Muscle layer of duodenum (tissue), 2 donors: ENCODE measurements around the gene PCDHGC4.

Source experiments
- H3K27ac ChIP-seq: one replicate; pipeline ENCODE4 v1.7.0; 2013; ENCODE audit warnings: mild to moderate bottlenecking, low read length
- H3K27me3 ChIP-seq: one replicate; pipeline ENCODE4 v1.7.0; 2013; ENCODE audit warnings: low read depth, mild to moderate bottlenecking, control low read depth, low read length
- H3K36me3 ChIP-seq, 2 donors: one replicate each; pipeline ENCODE4 v1.7.0; 2013; ENCODE audit warnings: low read length in 2 of 2, control low read depth in 1 of 2, mild to moderate bottlenecking in 1 of 2; ENCODE audit not compliant: insufficient read depth in 2 of 2, control insufficient read depth in 1 of 2
- H3K4me1 ChIP-seq, 2 donors: one replicate each; pipeline ENCODE4 v1.7.0; 2013; ENCODE audit warnings: low read length in 2 of 2, mild to moderate bottlenecking in 2 of 2, control low read depth in 1 of 2, moderate library complexity in 1 of 2; ENCODE audit not compliant: insufficient read depth in 2 of 2, control insufficient read depth in 1 of 2
- H3K4me3 ChIP-seq, 2 donors: one replicate each; pipeline ENCODE4 v1.7.0; 2013; ENCODE audit warnings: low read length in 2 of 2, low read depth in 1 of 2, mild to moderate bottlenecking in 1 of 2
- H3K9me3 ChIP-seq, 2 donors: one replicate each; pipeline ENCODE4 v1.7.0; 2013; ENCODE audit warnings: low read length in 2 of 2, control low read depth in 1 of 2, mild to moderate bottlenecking in 1 of 2; ENCODE audit not compliant: control insufficient read depth in 1 of 2
- donor health status: healthy.

Gene PCDHGC4

GRCh38 chr5:141478321-141478945 is 6.4 kb upstream of the PCDHGC4 start:
- Histone ChIP-seq H3K36me3 (no peaks in the 10 kb centered on the region), H3K27me3 (no peaks in the 10 kb centered on the region), H3K4me3 (peak overlapping the region; percentile 66 to 94), H3K9me3 (no peaks in the 10 kb centered on the region), H3K27ac (no peak overlapping the region), H3K4me1 (peaks cover 5 to 44% of the 10 kb centered on the region in 2 donors)

GRCh38 chr5:141479776-141480175 is 5.1 kb upstream of the PCDHGC4 start:
- Histone ChIP-seq H3K27me3 (no peaks in the 10 kb centered on the region), H3K4me3 (peak overlapping the region; percentile 13 to 49), H3K4me1 (peaks cover 5 to 57% of the 10 kb centered on the region in 2 donors), H3K27ac (no peak overlapping the region), H3K9me3 (no peaks in the 10 kb centered on the region), H3K36me3 (no peaks in the 10 kb centered on the region)

GRCh38 chr5:141483902-141484301 is 928 bp upstream of the PCDHGC4 start:
- H3K27me3 ChIP-seq, result no peaks in the 10 kb centered on the region
- H3K4me3 ChIP-seq, result no peak overlapping the region
- H3K9me3 ChIP-seq, result no peaks in the 10 kb centered on the region
- H3K36me3 ChIP-seq, result no peaks in the 10 kb centered on the region
- H3K4me1 ChIP-seq, result peaks cover 7 to 47% of the 10 kb centered on the region in 2 donors
- H3K27ac ChIP-seq, result no peak overlapping the region

GRCh38 chr5:141484310-141484640 is 555 bp upstream of the PCDHGC4 start:
- Histone ChIP-seq H3K4me1 (peaks cover 7 to 49% of the 10 kb centered on the region in 2 donors), H3K4me3 (peak overlapping the region; percentile 46 to 48), H3K27ac (no peak overlapping the region), H3K9me3 (no peaks in the 10 kb centered on the region), H3K36me3 (no peaks in the 10 kb centered on the region), H3K27me3 (no peaks in the 10 kb centered on the region)

GRCh38 chr5:141485321-141486055 is 658 bp downstream of the PCDHGC4 start:
- Histone ChIP-seq H3K9me3 (no peaks in the 10 kb centered on the region), H3K4me1 (peaks cover 7 to 44% of the 10 kb centered on the region in 2 donors), H3K27me3 (no peaks in the 10 kb centered on the region), H3K4me3 (peak overlapping the region; percentile 46 to 48), H3K36me3 (peaks cover 7 to 10% of the 10 kb centered on the region in 2 donors), H3K27ac (no peak overlapping the region)

- Histone ChIP-seq H3K9me3 (no peaks in the 10 kb centered on the region), H3K4me1 (peaks cover 7 to 39% of the 10 kb centered on the region in 2 donors), H3K27me3 (no peaks in the 10 kb centered on the region), H3K4me3 (no peak overlapping the region), H3K27ac (no peak overlapping the region), H3K36me3 (peaks cover 7 to 13% of the 10 kb centered on the region in 2 donors)
Observed at GRCh38 chr5:141486091-141486490, 1.3 kb downstream of the PCDHGC4 start.

GRCh38 chr5:141487131-141487530 is 2.3 kb downstream of the PCDHGC4 start:
- Histone ChIP-seq H3K27me3 (no peaks in the 10 kb centered on the region), H3K36me3 (peaks cover 7 to 21% of the 10 kb centered on the region in 2 donors), H3K4me3 (no peak overlapping the region), H3K9me3 (no peaks in the 10 kb centered on the region), H3K4me1 (peaks cover 7 to 40% of the 10 kb centered on the region in 2 donors), H3K27ac (no peak overlapping the region)

GRCh38 chr5:141488591-141489561 is 4.0 kb downstream of the PCDHGC4 start, which contains the start of gene PCDHGC5:
Gene PCDHGC5, plus strand, starts transcription at chr5:141489081. Its CDS starts 160 bp downstream, at chr5:141489241.
- Histone ChIP-seq H3K27me3 (no peaks in the 10 kb centered on the region), H3K9me3 (no peaks in the 10 kb centered on the region), H3K4me1 (peaks cover 10 to 43% of the 10 kb centered on the region in 2 donors), H3K27ac (no peak within 1 kb of the TSS), H3K36me3 (peaks cover 7 to 24% of the 10 kb centered on the region in 2 donors), H3K4me3 (no peak within 1 kb of the TSS)

GRCh38 chr5:141489841-141490240 is 5.0 kb downstream of the PCDHGC4 start:
- H3K27ac ChIP-seq, result no peak overlapping the region

GRCh38 chr5:141490271-141490670 is 5.4 kb downstream of the PCDHGC4 start:
- Histone ChIP-seq H3K27me3 (no peaks in the 10 kb centered on the region), H3K4me1 (peaks cover 8 to 39% of the 10 kb centered on the region in 2 donors), H3K27ac (no peak overlapping the region), H3K9me3 (no peaks in the 10 kb centered on the region), H3K36me3 (peaks cover 7 to 24% of the 10 kb centered on the region in 2 donors), H3K4me3 (no peak overlapping the region)

More at GRCh38 chr5:141489841-141490240, 5.0 kb downstream of the PCDHGC4 start:
- peaks cover 7 to 24% of the 10 kb centered on the region in 2 donors for H3K36me3 ChIP-seq
- no peak overlapping the region for H3K4me3 ChIP-seq
- H3K4me1 ChIP-seq, result peaks cover 10 to 42% of the 10 kb centered on the region in 2 donors
- no peaks in the 10 kb centered on the region for H3K27me3 ChIP-seq
- H3K9me3 ChIP-seq, result no peaks in the 10 kb centered on the region

GRCh38 chr5:141490771-141491170 is 5.9 kb downstream of the PCDHGC4 start:
- H3K27ac ChIP-seq, result no peak overlapping the region
- H3K4me3 ChIP-seq, result no peak overlapping the region
- H3K4me1 ChIP-seq, result peaks cover 3 to 36% of the 10 kb centered on the region in 2 donors
- peaks cover 7 to 24% of the 10 kb centered on the region in 2 donors for H3K36me3 ChIP-seq
- no peaks in the 10 kb centered on the region for H3K27me3 ChIP-seq
- no peaks in the 10 kb centered on the region for H3K9me3 ChIP-seq
